SK-N-MC (cell line): ENCODE results near the gene CDKN1A.

ENCODE experiments used
- EZH2 ChIP-seq: fragments of 200-600 bp; sonication (generic); IDR thresholded peaks from one replicate; pipeline ENCODE4 v1.6.1; 2017; ENCODE audit warnings: antibody characterized with exemption
- FOXP2 ChIP-seq: optimal IDR thresholded peaks from 2 replicates; pipeline ENCODE3; 2011; ENCODE audit warnings: mild to moderate bottlenecking, moderate library complexity; ENCODE audit not compliant: insufficient read depth; ENCODE audit errors: extremely low read length, control extremely low read depth
- POLR2AphosphoS5 ChIP-seq: IDR thresholded peaks from 2 replicates; pipeline ENCODE4 v1.6.1; 2012; ENCODE audit warnings: mild to moderate bottlenecking, low read depth, low read length, borderline replicate concordance

GRCh38 chr6:36697481-36697903 is 19.0 kb downstream of the CDKN1A start, which contains the start of gene RAB44:
- TF ChIP-seq POLR2AphosphoS5 (no peak), EZH2 (no peak), FOXP2 (no peak)
